ENCODE results near the gene RNF38.

- TF ChIP-seq TAF1 (IDR thresholded peaks at IDR 0.05; ENCODE audit: borderline replicate concordance, low read depth, low read length) (no peak), POLR2AphosphoS5 (IDR thresholded peaks at IDR 0.05; ENCODE audit: low read depth, low read length) (no peak)
Observed at GRCh38 chr9:36290996-36291395, 109.1 kb downstream of the RNF38 start.

All from GM12892 (cell line).